ENCODE data around the gene CHPF2.

GRCh38 chr7:151272405-151272804 lies 40.1 kb downstream of the CHPF2 start:
- no peak for TF ChIP-seq EP300 (IDR thresholded peaks at IDR 0.05)
- TF ChIP-seq, protein P1, sequence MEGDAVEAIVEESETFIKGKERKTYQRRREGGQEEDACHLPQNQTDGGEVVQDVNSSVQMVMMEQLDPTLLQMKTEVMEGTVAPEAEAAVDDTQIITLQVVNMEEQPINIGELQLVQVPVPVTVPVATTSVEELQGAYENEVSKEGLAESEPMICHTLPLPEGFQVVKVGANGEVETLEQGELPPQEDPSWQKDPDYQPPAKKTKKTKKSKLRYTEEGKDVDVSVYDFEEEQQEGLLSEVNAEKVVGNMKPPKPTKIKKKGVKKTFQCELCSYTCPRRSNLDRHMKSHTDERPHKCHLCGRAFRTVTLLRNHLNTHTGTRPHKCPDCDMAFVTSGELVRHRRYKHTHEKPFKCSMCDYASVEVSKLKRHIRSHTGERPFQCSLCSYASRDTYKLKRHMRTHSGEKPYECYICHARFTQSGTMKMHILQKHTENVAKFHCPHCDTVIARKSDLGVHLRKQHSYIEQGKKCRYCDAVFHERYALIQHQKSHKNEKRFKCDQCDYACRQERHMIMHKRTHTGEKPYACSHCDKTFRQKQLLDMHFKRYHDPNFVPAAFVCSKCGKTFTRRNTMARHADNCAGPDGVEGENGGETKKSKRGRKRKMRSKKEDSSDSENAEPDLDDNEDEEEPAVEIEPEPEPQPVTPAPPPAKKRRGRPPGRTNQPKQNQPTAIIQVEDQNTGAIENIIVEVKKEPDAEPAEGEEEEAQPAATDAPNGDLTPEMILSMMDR (IDR thresholded peaks at IDR 0.05): no peak
